GM18870 (cell line): ENCODE results near the gene SNCB.

ENCODE experiments used
- ATAC-seq: cut with Tn5 transposase; IDR thresholded peaks from one replicate; pipeline ENCODE4 v1.9.1; 2021; ENCODE audit warnings: moderate library complexity; ENCODE audit not compliant: unreplicated experiment

SNCB gene

GRCh38 chr5:176661676-176662075, 31.3 kb upstream of the SNCB start:
- ATAC-seq: no peak

DNA sequence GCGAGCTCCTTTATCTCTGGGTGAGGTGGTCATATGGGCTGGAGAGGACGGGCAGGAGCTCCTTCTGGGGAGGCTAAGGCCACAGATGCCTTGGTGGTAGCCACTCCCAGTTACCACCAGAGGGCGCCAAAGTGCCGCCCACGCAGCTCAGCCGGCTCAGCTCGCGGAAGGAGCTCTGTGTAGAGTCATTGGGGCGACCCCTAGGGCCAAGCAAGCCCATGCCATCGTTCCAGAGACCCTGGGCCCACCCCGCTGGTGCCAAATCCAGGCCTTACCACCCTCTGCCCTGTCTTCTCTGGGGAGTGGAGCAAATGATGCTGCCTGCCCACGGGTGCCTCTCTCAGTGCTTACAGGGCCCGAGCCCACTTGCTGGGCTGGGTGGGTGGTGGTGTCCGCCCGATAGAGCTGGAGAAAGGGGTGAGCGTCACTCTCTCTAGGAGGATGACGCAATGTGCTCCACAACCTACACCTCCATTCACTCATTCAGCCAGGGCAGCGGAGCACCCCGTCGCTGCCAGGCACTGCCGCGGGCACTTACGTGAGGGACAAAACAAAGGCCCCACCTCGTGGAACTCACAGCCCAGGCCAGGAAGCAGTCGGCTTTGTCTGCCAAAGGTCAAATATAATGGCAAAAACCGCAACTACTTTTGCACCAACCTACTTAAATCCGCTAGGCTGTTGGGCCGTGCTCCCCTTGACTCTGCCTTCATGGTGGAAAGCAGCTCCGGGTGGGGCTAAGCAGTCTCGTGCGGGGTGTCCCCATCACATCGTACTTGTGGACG, 30.7 kb upstream of the SNCB start:
- no peak for ATAC-seq

GRCh38 chr5:176660530-176660859, 30.2 kb upstream of the SNCB start:
- ATAC-seq: no peak

DNA sequence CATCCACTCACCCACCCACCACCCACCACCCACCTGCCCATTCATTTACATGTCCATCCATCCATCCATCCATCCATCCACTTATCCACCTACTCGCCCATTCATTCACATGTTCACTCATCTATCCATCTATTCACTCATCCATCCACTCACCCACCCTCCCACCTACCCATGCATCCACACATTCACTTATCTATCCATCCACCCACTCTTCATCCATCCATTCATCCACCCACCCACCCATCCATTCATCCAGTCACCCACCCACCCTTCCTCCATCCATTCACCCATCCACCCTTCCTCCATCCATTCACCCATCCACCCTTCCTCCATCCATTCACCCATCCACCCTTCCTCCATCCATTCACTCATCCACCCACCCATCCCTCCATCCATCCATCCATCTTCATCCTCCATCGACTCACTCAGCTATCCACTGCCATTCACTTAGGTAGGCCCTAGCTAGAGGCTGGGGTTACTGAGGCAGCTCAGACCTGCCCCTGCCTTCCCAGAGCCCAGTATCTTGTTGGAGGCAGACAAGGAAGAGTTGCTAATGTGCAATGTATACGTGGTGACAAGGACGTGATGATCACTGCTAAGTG, 29.6 kb upstream of the SNCB start:
- ATAC-seq: no peak

DNA sequence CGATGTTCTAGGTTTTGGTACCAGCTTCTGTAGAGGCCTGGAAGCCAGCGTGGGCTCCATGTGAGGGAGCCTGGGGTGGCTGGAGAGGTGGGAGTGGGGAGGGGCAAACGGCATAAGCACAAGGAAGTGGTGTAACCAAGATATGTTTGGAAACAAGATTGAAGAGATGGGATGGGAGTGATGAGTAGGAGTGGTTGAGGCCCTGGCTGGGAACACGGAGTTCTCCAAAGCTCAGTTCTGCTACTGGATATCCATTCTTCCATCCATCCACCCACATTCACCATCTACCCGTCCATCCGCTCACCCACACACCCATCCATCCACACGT, 29.1 kb upstream of the SNCB start:
- ATAC-seq: no peak

DNA sequence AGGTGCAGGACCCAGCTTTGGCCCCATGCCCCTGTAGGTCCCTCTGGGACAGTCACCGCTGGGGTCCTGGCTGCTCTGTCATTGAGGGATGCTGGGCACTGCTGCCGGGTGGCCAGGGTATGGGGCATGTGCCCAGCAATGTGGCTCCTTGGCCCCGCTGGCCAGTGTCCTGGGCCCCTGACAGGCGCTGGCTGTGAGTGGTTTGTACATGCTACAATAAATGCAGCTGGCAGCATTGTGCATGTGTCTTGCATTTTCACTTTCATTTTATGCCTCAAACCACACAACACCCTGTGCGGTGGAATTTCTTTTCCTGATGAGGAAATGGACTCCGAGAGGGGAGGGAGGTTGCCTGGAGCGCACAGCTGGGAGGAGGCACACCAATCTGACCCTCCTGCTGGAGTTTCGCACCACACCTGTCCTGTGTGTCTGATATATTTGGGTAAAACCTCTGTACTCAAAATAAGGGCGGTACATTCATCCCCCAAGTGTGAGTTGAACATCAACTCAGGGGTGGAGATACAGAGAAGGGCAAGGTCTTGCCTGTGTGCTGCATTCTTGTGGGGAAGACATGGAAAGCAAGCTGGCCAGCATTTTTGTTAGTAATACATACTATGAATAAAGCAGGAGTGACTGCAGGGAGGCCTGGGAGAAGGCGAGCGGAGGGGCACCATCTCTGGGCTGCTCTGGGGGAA, 28.6 kb upstream of the SNCB start:
- no peak for ATAC-seq

DNA sequence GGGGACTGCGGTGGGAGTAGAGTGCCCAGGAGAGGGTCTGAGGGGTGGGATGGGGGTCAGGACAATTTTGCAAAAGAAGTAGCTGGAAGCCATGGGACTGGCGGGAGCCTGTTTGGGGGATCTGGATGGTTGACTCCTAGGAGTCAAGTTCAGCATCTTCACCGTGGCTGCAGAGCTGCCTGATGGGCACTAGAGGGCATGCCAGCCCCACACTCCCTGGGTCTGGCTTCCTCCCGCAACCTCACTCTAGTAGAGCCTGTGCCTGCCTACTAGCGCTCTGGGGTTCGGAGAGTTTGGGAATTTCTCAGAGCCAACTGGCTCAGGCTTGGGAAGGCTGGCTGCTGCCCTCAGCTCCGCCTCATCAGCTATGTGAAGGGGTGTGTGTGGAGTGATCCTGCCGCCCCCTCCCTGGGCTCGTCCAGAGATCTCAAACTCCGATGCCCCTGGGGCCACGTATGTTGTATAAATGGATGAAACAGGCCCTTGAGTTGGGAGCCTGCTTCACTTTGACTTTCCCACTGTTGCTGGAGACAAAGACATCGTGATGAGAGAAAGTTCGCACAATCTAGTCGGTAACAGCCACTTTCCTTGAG, 27.8 kb upstream of the SNCB start:
- ATAC-seq: no peak

GRCh38 chr5:176656467-176656990, 26.2 kb upstream of the SNCB start:
- no peak for ATAC-seq

DNA sequence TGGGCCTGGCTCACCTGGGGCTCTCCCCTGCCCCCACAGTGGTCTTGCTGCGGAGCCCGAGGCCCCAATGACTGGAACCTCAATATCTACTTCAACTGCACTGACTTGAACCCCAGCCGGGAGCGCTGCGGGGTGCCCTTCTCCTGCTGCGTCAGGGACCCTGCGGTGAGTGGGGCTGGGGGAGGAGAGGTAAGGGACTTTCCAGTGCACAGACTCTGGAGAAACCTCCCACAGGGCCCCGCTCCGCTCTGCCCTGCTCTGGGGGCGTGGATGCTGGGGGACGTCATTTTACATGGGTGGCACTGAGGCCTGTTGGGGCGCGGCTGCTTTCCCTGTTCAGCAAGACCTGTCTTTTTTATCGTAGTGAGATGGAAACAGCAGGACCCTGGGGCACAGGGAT, 24.5 kb upstream of the SNCB start:
- ATAC-seq: no peak

DNA sequence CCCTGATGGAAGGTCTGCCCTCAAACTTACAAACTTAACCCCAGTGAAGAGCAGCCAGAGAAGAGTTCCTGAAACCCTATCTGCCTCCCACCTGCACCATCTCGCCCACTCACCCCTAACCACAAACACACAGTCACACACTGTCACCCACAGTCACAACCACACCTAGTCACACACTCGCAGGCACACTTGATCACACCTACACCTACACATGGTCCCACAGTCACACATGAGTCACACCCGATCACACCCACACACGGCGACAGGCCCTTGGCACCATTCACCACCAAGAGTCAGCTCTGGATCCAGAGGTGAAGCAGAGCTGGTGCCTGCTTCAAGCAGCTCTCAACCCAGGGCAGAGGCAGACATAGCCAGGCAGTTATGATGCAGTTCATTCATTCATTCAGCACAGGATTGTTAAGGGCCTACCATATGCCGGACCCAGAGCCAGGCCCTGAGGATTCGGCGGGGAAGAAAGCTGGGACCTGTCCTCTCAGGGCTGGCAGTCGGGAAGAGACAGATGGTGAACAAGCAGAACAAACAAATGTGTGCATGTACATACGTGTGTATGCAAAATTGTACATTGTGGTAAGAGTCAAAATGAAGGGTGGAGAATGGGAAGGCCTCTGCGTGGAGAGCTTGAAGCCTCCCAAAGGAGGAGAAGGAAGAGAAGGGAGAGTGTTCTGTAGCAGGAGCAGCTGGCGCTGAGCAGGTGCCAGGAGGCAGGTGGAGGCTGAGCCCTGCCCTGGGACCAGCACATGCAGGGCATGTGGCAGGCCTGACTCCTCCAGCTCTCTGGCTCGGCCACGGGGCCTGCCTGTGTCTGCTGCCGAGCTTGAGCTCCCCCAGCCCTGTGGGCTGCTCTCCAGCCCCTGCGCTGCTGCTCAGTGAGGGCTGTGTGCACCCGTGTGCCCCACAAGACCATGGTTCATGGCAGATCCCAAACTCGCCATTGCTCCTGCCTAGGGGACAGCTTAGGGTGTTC, 23.4 kb upstream of the SNCB start:
- ATAC-seq: no peak

- no peak for ATAC-seq
Measured at GRCh38 chr5:176652136-176652535, 21.8 kb upstream of the SNCB start.

GRCh38 chr5:176651472-176651980, 21.2 kb upstream of the SNCB start:
- ATAC-seq: no peak

GRCh38 chr5:176650354-176650884, 20.1 kb upstream of the SNCB start:
- ATAC-seq: no peak

DNA sequence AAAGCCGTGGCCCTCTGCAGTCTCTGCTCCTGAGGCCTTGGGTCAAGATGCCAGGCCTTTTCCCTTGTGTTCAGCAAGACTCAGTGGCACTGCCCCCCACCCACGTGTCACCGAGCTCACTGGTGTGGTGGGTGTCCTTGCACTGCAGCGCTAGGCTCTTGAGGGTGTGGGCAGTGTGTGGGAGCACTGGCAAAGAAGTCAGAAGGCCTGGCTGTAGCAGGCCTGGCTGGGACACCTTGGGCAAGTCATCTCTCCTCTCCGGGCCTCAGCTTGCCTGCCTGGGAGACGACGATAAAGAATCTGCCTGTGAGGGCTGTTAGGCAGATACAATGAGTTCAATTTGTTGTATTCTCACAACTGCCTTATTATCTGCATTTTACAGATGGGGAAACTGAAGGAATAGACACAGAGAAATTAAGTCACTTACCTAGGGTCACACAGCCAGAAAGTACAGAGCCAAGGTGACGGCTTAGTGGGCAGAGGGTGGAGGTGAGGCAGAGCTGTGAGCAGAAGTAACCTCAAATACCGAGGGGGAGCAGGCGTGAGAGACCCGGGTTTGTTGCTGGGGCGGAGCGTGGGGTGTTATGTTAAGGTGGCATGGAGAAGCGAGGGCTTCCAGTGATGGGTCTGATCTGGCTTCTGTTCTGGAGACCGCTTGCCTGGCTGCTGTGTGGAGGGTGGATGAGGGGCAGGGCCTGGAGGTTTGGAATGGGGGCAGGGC, 18.3 kb upstream of the SNCB start:
- ATAC-seq: no peak

GRCh38 chr5:176647843-176648473, 17.6 kb upstream of the SNCB start:
- ATAC-seq: no peak

DNA sequence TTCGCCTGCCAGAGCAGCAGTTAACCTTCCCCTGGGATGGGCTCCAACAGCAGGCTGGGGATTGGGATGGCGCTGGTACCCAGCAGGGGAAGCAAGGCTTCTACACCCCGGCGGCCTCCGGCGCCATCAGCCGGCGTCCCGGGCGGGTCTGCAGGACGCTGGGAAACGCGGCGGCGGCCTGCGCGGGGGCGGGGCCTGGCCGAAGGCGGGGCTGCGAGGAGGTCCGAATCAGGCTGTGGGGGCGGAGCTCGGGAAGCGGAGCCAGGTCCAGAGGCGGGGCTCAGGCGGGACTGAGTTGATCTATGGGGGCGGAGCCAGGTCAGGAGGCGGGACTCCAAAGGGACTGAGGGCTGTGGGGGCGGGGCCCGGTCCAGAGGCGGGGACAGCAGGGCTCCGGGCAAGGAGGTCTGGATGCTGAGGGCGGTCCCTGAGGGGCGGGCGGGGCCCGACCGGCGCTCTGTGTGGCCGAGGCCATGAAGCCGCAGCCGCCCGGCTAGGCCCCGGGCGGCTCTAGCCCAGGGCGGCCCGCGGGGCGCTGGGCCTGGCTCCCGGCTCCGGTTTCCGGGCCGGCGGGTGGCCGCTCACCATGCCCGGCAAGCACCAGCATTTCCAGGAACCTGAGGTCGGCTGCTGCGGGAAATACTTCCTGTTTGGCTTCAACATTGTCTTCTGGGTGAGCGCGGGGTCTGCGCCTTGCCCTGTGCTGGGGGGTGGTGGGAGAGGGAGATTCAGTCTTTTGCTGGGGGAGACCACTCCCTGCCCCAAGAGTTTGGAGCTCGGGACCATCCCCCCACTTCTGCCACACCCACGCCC, 16.9 kb upstream of the SNCB start, which contains the start of gene TSPAN17:
TSS of gene TSPAN17 (plus strand) at position 455 of the 813 bp plus-strand sequence. CDS start at position 587, 132 bp downstream.
- ATAC-seq: peak; percentile 87

DNA sequence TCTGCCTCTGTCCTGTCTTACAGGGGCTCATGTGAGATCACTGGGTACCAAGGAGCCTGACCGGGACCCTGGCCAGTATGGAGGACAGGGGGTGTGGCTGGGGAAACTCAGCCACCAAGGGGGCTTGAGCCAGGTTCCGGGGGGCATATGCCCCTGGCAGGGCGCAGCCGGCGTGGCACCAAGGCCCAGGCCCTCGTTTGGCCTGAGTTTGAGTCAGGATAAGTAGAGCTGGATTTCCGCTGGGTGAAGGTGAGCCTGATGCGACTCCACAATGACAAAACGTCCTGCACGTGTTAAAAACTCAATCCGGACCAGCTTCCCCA, 16.3 kb upstream of the SNCB start:
- ATAC-seq: peak; percentile 27

- ATAC-seq: no peak
Measured at GRCh38 chr5:176646049-176646706, 15.8 kb upstream of the SNCB start.
